ENCODE data around the gene APELA. TPM values are rescaled to one million over a fixed set of nuclear protein-coding genes. Genes with fewer than 3 reads are reported as not detected.

Gene APELA
- total RNA-seq, 1 experiment from 2014 or later, result not detected

- no peaks in the 10 kb centered on the region for H3K4me1 ChIP-seq (ENCODE audit: control insufficient read depth, insufficient read depth, low read length)
- intact Hi-C loops (cut with micrococcal nuclease; ENCODE audit: unreplicated experiment), result no loop called here
- BruUV-seq (replicated peaks), result no TSS peak
- H3K27me3 ChIP-seq (ENCODE audit: control insufficient read depth, insufficient read depth, low read length), result no peaks in the 10 kb centered on the region
- no peak for DNase-seq (ENCODE audit: low read depth, low spot score)
- TF ChIP-seq TCF7L2 (IDR thresholded peaks at IDR 0.05; ENCODE audit: low read depth, low read length) (no peak), REST (IDR thresholded peaks at IDR 0.05; ENCODE audit: insufficient read depth in 1 of 2, low read depth in 2 of 2, low read length in 1 of 2) (no peak), POLR2AphosphoS5 (IDR thresholded peaks at IDR 0.05; ENCODE audit: low read depth, low read length) (no peak), SIN3A (IDR thresholded peaks at IDR 0.05; ENCODE audit: borderline replicate concordance, insufficient read depth, low read depth, low read length) (no peak), CTCF (IDR thresholded peaks at IDR 0.05) (no peak)
- ChIA-PET POLR2A (no interaction called here), CTCF (no interaction called here)
- ATAC-seq, result no peak
- no peaks in the 10 kb centered on the region for H3K36me3 ChIP-seq (ENCODE audit: control insufficient read depth, insufficient read depth, low read length)
- no peaks in the 10 kb centered on the region for H3K9me3 ChIP-seq (ENCODE audit: control insufficient read depth, insufficient read depth, low read depth, low read length)
- H3K27ac ChIP-seq (ENCODE audit: low read length), result no peak overlapping the region
- H3K4me3 ChIP-seq (ENCODE audit: low read depth in 2 of 2, low read length in 2 of 2), result no peak overlapping the region
- in situ Hi-C loops (cut with HindIII; ENCODE audit: low pct_unique_long_range_greater_than_20kb, low sequenced_read_pairs), result no loop called here
Measured at GRCh38 chr4:164890691-164891090, 13.7 kb downstream of the APELA start.

GRCh38 chr4:164892018-164892417 lies 15.0 kb downstream of the APELA start:
- ChIA-PET CTCF (no interaction called here), POLR2A (no interaction called here)
- Histone ChIP-seq H3K9me3 (ENCODE audit: control insufficient read depth, insufficient read depth, low read depth, low read length) (no peaks in the 10 kb centered on the region), H3K4me1 (ENCODE audit: control insufficient read depth, insufficient read depth, low read length) (no peaks in the 10 kb centered on the region), H3K36me3 (ENCODE audit: control insufficient read depth, insufficient read depth, low read length) (no peaks in the 10 kb centered on the region), H3K27me3 (ENCODE audit: control insufficient read depth, insufficient read depth, low read length) (no peaks in the 10 kb centered on the region), H3K27ac (ENCODE audit: low read length) (no peak overlapping the region), H3K4me3 (ENCODE audit: low read depth in 2 of 2, low read length in 2 of 2) (no peak overlapping the region)
- no peak for TF ChIP-seq CTCF (IDR thresholded peaks at IDR 0.05)
- no peak for TF ChIP-seq POLR2AphosphoS5 (IDR thresholded peaks at IDR 0.05; ENCODE audit: low read depth, low read length)
- no peak for TF ChIP-seq SIN3A (IDR thresholded peaks at IDR 0.05; ENCODE audit: borderline replicate concordance, insufficient read depth, low read depth, low read length)
- no peak for TF ChIP-seq TCF7L2 (IDR thresholded peaks at IDR 0.05; ENCODE audit: low read depth, low read length)
- TF ChIP-seq REST (IDR thresholded peaks at IDR 0.05; ENCODE audit: insufficient read depth in 1 of 2, low read depth in 2 of 2, low read length in 1 of 2), result no peak
- BruUV-seq (replicated peaks), result no TSS peak
- in situ Hi-C loops (cut with HindIII; ENCODE audit: low pct_unique_long_range_greater_than_20kb, low sequenced_read_pairs), result no loop called here
- intact Hi-C loops (cut with micrococcal nuclease; ENCODE audit: unreplicated experiment), result no loop called here
- ATAC-seq, result no peak
- no peak for DNase-seq (ENCODE audit: low read depth, low spot score)
